Neural progenitor cell (in vitro differentiated cells): ENCODE results near the gene SESN3. TPM values are rescaled to one million over a fixed set of nuclear protein-coding genes. Genes with fewer than 3 reads are reported as not detected.
"Not testable (repeated sequence)": the region's sequence is repeated elsewhere in the genome, so short reads cannot be mapped to it uniquely, and the experiment has no call there.

Experiments used
- DNase-seq: peaks from one replicate; pipeline ENCODE4 v3.0.0-alpha.2; 2016; ENCODE audit warnings: low spot score
- H2AFZ ChIP-seq: fragments of 200-600 bp; sonication (generic); replicated peaks from 2 replicates; pipeline ENCODE4 v1.6.1; 2016; ENCODE audit warnings: antibody characterized with exemption
- H3F3A ChIP-seq: fragments of 200-600 bp; sonication (generic); 2 replicates; pipeline ENCODE4 v1.6.1; 2016; ENCODE audit warnings: antibody characterized with exemption, low read depth
- H3K27ac ChIP-seq: fragments of 200-600 bp; sonication (generic); 2 replicates; pipeline ENCODE4 v1.5.1; 2016; ENCODE audit warnings: mild to moderate bottlenecking
- H3K27me3 ChIP-seq: fragments of 200-600 bp; sonication (generic); 2 replicates; pipeline ENCODE4 v1.6.1; 2016; ENCODE audit warnings: mild to moderate bottlenecking, moderate library complexity
- H3K36me3 ChIP-seq: fragments of 200-600 bp; sonication (generic); 2 replicates; pipeline ENCODE4 v1.5.1; 2016
- H3K4me1 ChIP-seq: fragments of 200-600 bp; sonication (generic); 2 replicates; pipeline ENCODE4 v1.6.1; 2016; ENCODE audit warnings: mixed run types
- H3K4me2 ChIP-seq: fragments of 200-600 bp; sonication (generic); 2 replicates; pipeline ENCODE4 v1.6.1; 2016
- H3K4me3 ChIP-seq: fragments of 200-600 bp; sonication (generic); 2 replicates; pipeline ENCODE4 v1.5.1; 2016
- H3K79me2 ChIP-seq: fragments of 200-600 bp; sonication (generic); 2 replicates; pipeline ENCODE4 v1.6.1; 2016; ENCODE audit warnings: low read depth
- H3K9ac ChIP-seq: fragments of 200-600 bp; sonication (generic); 2 replicates; pipeline ENCODE4 v1.6.1; 2016
- H3K9me3 ChIP-seq: fragments of 200-600 bp; sonication (generic); 2 replicates; pipeline ENCODE4 v1.5.1; 2016; ENCODE audit warnings: low read depth
- H4K20me1 ChIP-seq: fragments of 200-600 bp; sonication (generic); 2 replicates; pipeline ENCODE4 v1.6.1; 2016; ENCODE audit warnings: low read depth
- H3K27ac Mint-ChIP-seq: 3 replicates; pipeline ENCODE4 v1.8.0; 2021; ENCODE audit warnings: mixed read lengths
- H3K27me3 Mint-ChIP-seq: 2 replicates; pipeline ENCODE4 v1.8.0; 2022; ENCODE audit warnings: low read depth, mild to moderate bottlenecking, inconsistent platforms, moderate library complexity, mixed read lengths; ENCODE audit not compliant: insufficient read depth
- H3K36me3 Mint-ChIP-seq: 3 replicates; pipeline ENCODE4 v1.8.0; 2021; ENCODE audit warnings: mixed read lengths
- H3K4me1 Mint-ChIP-seq: 3 replicates; pipeline ENCODE4 v1.8.0; 2021; ENCODE audit warnings: mixed read lengths
- H3K4me3 Mint-ChIP-seq: 3 replicates; pipeline ENCODE4 v1.8.0; 2021; ENCODE audit warnings: mild to moderate bottlenecking, moderate library complexity, mixed read lengths
- H3K9me3 Mint-ChIP-seq: 3 replicates; pipeline ENCODE4 v1.8.0; 2020; ENCODE audit warnings: mixed read lengths
- CTCF ChIP-seq: fragments of 200-600 bp; sonication (generic); IDR thresholded peaks from 2 replicates; pipeline ENCODE4 v1.5.1; 2017; ENCODE audit warnings: antibody characterized with exemption, mild to moderate bottlenecking
- EZH2 ChIP-seq: fragments of 200-600 bp; sonication (generic); IDR thresholded peaks from 2 replicates; pipeline ENCODE4 v1.6.1; 2017; ENCODE audit warnings: antibody characterized with exemption, mild to moderate bottlenecking, moderate library complexity
- EZH2phosphoT487 ChIP-seq: fragments of 200-600 bp; sonication (generic); IDR thresholded peaks from 2 replicates; pipeline ENCODE4 v1.6.1; 2017; ENCODE audit warnings: antibody characterized with exemption
- total RNA-seq: library from RNA; depleted of rRNA; stranded (reverse); fragments of >200 nt; gene quantifications from 2 replicates; pipeline ENCODE4 v1.2.3, GENCODE V29; 2015; ENCODE audit warnings: low replicate concordance

SESN3 gene
- total RNA-seq, 1 donor from 2014 or later = 234 TPM

- Mint-ChIP-seq H3K27me3 (peaks cover 3% of the 10 kb centered on the region), H3K4me1 (peaks cover 57% of the 10 kb centered on the region), H3K36me3 (no peaks in the 10 kb centered on the region), H3K9me3 (peaks cover 2% of the 10 kb centered on the region), H3K27ac (peak overlapping the region; percentile 47), H3K4me3 (no peak overlapping the region)
- Histone ChIP-seq H3K79me2 (no peaks in the 10 kb centered on the region), H2AFZ (peak overlapping the region; percentile 27), H3F3A (peaks cover 35% of the 10 kb centered on the region), H3K27ac (no peak overlapping the region), H3K4me2 (peak overlapping the region; percentile 54), H3K9me3 (no peaks in the 10 kb centered on the region), H4K20me1 (no peaks in the 10 kb centered on the region), H3K4me3 (no peak overlapping the region), H3K9ac (no peak overlapping the region), H3K36me3 (no peaks in the 10 kb centered on the region), H3K27me3 (no peaks in the 10 kb centered on the region), H3K4me1 (peaks cover 63% of the 10 kb centered on the region)
- TF ChIP-seq EZH2phosphoT487 (no peak), CTCF (no peak), EZH2 (no peak)
- DNase-seq = peak; percentile 11
These were observed 22.1 kb upstream of the SESN3 start for GRCh38 chr11:95253141-95253540.

- Histone ChIP-seq H3K27me3 (no peaks in the 10 kb centered on the region), H3F3A (peaks cover 35% of the 10 kb centered on the region), H4K20me1 (no peaks in the 10 kb centered on the region), H3K9ac (no peak overlapping the region), H3K27ac (no peak overlapping the region), H3K4me1 (peaks cover 65% of the 10 kb centered on the region), H3K9me3 (no peaks in the 10 kb centered on the region), H3K4me3 (no peak overlapping the region), H3K4me2 (peak overlapping the region; percentile 54), H3K36me3 (no peaks in the 10 kb centered on the region), H2AFZ (peak overlapping the region; percentile 27), H3K79me2 (no peaks in the 10 kb centered on the region)
- H3K4me3 Mint-ChIP-seq = no peak overlapping the region
- DNase-seq = no peak
- H3K27me3 Mint-ChIP-seq = peaks cover 3% of the 10 kb centered on the region
- H3K9me3 Mint-ChIP-seq = peaks cover 2% of the 10 kb centered on the region
- H3K36me3 Mint-ChIP-seq = no peaks in the 10 kb centered on the region
- peak overlapping the region; percentile 81 for H3K27ac Mint-ChIP-seq
- H3K4me1 Mint-ChIP-seq = peaks cover 62% of the 10 kb centered on the region
- no peak for TF ChIP-seq CTCF
- no peak for TF ChIP-seq EZH2phosphoT487
- no peak for TF ChIP-seq EZH2
These were observed 21.6 kb upstream of the SESN3 start for GRCh38 chr11:95252586-95252985.

GRCh38 chr11:95251896-95252295 is 20.9 kb upstream of the SESN3 start:
- H3K27me3 Mint-ChIP-seq, H4K20me1 ChIP-seq, H3K79me2 ChIP-seq, DNase-seq, H3K4me3 Mint-ChIP-seq, H3K4me3 ChIP-seq, H3K36me3 Mint-ChIP-seq, H3K9me3 ChIP-seq, H3K9me3 Mint-ChIP-seq, H3K27me3 ChIP-seq, H3K9ac ChIP-seq, H3K27ac ChIP-seq, H3K36me3 ChIP-seq: not testable (repeated sequence)
- Histone ChIP-seq H3K4me1 (peaks cover 65% of the 10 kb centered on the region), H3K4me2 (peak overlapping the region; percentile 36), H2AFZ (peak overlapping the region; percentile 83), H3F3A (peaks cover 35% of the 10 kb centered on the region)
- Mint-ChIP-seq H3K4me1 (peaks cover 68% of the 10 kb centered on the region), H3K27ac (peak overlapping the region; percentile 81)

- no peaks in the 10 kb centered on the region for H3K79me2 ChIP-seq
- peak overlapping the region; percentile 5 for H3K4me2 ChIP-seq
- Mint-ChIP-seq H3K27ac (peak overlapping the region; percentile 43), H3K4me3 (no peak overlapping the region), H3K27me3 (peaks cover 3% of the 10 kb centered on the region), H3K4me1 (peaks cover 57% of the 10 kb centered on the region), H3K36me3 (no peaks in the 10 kb centered on the region), H3K9me3 (peaks cover 2% of the 10 kb centered on the region)
- peaks cover 59% of the 10 kb centered on the region for H3K4me1 ChIP-seq
- H3K9me3 ChIP-seq = no peaks in the 10 kb centered on the region
- DNase-seq = peak; percentile 68
- H4K20me1 ChIP-seq = no peaks in the 10 kb centered on the region
- peak overlapping the region; percentile 96 for H2AFZ ChIP-seq
- peak overlapping the region; percentile 32 for H3K27ac ChIP-seq
- H3K9ac ChIP-seq = no peak overlapping the region
- TF ChIP-seq EZH2phosphoT487 = no peak
- TF ChIP-seq CTCF = no peak
- no peak for TF ChIP-seq EZH2
- H3F3A ChIP-seq = peaks cover 34% of the 10 kb centered on the region
- no peaks in the 10 kb centered on the region for H3K27me3 ChIP-seq
- H3K4me3 ChIP-seq = no peak overlapping the region
- no peaks in the 10 kb centered on the region for H3K36me3 ChIP-seq
These were observed 17.9 kb upstream of the SESN3 start for GRCh38 chr11:95248666-95249467.
